CD4-positive, alpha-beta T cell treated with Interleukin-6 for 4 hours (primary cell): Measurements from ENCODE around the gene AMDHD2.
"Not testable (repeated sequence)": the region's sequence is repeated elsewhere in the genome, so short reads cannot be mapped to it uniquely, and the experiment has no call there.

ENCODE experiments used
- DNase-seq: peaks from one replicate; pipeline ENCODE4 v3.0.0-alpha.2; 2020; ENCODE audit warnings: mixed read lengths

Gene AMDHD2

GRCh38 chr16:2535625-2536013 is 15.4 kb downstream of the AMDHD2 start:
- no peak for DNase-seq

GRCh38 chr16:2537451-2538379 is 17.5 kb downstream of the AMDHD2 start, which contains the start of gene PDPK1:
Gene PDPK1 (plus strand): TSS chr16:2538021. CDS start chr16:2538113, 92 bp downstream.
- DNase-seq: peak; percentile 95

- not testable (repeated sequence) for DNase-seq
Observed at GRCh38 chr16:2539192-2539844, 19.1 kb downstream of the AMDHD2 start.

- peak; percentile 38 for DNase-seq
Observed at GRCh38 chr16:2539845-2540458, 19.8 kb downstream of the AMDHD2 start.

GRCh38 chr16:2540912-2541311 is 20.7 kb downstream of the AMDHD2 start:
- not testable (repeated sequence) for DNase-seq

GRCh38 chr16:2541409-2541808 is 21.2 kb downstream of the AMDHD2 start:
- DNase-seq: not testable (repeated sequence)

- not testable (repeated sequence) for DNase-seq
Observed at GRCh38 chr16:2543771-2544170, 23.6 kb downstream of the AMDHD2 start.

GRCh38 chr16:2550283-2550878 is 30.2 kb downstream of the AMDHD2 start:
- not testable (repeated sequence) for DNase-seq

- not testable (repeated sequence) for DNase-seq
Observed at GRCh38 chr16:2551420-2551889, 31.3 kb downstream of the AMDHD2 start.

GRCh38 chr16:2554709-2555425 is 34.7 kb downstream of the AMDHD2 start:
- not testable (repeated sequence) for DNase-seq

GRCh38 chr16:2557150-2557549 is 37.0 kb downstream of the AMDHD2 start:
- DNase-seq: not testable (repeated sequence)

GRCh38 chr16:2560131-2560797 is 40.1 kb downstream of the AMDHD2 start:
- not testable (repeated sequence) for DNase-seq

GRCh38 chr16:2560798-2561133 is 40.6 kb downstream of the AMDHD2 start:
- DNase-seq: not testable (repeated sequence)

- DNase-seq: not testable (repeated sequence)
Observed at GRCh38 chr16:2567506-2567905, 47.3 kb downstream of the AMDHD2 start.

- DNase-seq: not testable (repeated sequence)
Observed at GRCh38 chr16:2568573-2568972, 48.4 kb downstream of the AMDHD2 start.

GRCh38 chr16:2572704-2573103 is 52.5 kb downstream of the AMDHD2 start:
- not testable (repeated sequence) for DNase-seq

GRCh38 chr16:2575839-2576238 is 55.7 kb downstream of the AMDHD2 start:
- not testable (repeated sequence) for DNase-seq

- DNase-seq: not testable (repeated sequence)
Observed at GRCh38 chr16:2577044-2577443, 56.9 kb downstream of the AMDHD2 start.

GRCh38 chr16:2578905-2579304 is 58.7 kb downstream of the AMDHD2 start:
- DNase-seq: not testable (repeated sequence)

GRCh38 chr16:2580143-2580542 is 60.0 kb downstream of the AMDHD2 start:
- not testable (repeated sequence) for DNase-seq

- DNase-seq: not testable (repeated sequence)
Observed at GRCh38 chr16:2580818-2581217, 60.6 kb downstream of the AMDHD2 start.
